NCI-H1417 treated with DMSO at 0.1 percent for 48 hours (cell line): ENCODE measurements around the gene CRISPLD2.
"Not testable (repeated sequence)": the region's sequence is repeated elsewhere in the genome, so short reads cannot be mapped to it uniquely, and the experiment has no call there.

Source experiments
- DNase-seq: peaks from one replicate; lab custom pipeline; 2025; lab: John Stamatoyannopoulos, UW

Gene CRISPLD2

DNA sequence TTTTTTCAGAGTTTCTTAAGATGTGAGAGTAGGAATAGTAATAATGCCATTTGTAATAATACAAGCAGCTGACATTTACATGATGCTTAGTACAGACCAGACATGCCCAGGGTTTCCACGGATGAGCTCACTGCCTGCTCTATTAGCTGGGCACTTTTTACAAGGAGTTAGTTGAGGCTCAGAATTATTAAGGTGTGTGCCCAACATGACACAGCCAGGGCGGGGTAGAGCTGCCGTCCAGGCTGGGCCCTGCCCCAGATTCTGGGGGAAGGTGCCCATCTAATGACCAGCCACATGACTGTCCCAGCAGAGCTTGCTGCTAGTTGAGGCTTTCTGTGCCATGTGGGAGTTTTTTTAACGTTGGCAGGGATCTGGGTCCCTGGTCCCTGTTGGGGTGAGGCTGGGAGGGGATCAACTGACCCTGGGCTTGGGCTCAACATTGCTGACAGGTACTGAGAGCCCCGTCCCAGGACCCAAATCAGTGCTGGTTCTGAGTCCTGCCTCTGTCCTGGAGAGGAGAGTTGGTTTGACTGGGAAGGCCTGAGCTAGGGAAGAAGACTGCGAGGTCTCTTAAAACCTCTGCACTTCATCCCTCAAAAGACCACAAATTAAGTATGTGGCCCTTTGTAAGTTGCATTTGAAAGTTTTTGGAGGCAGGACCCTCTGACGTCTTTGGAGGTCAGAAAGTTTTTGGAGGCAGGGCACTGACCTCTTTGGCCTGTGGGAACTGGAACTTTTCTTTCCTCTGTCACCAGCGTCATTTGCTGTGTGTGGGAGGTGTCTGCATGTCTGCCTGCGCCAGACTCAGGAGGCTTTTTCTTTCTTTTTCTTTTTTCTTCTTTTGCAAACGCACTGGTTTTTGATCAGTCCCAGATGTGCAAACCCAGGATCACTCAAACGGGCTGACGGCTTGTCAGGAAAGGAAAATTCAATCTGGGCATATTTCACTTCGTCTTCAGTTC is 2.2 kb downstream of the CRISPLD2 start:
- no peak for DNase-seq

DNA sequence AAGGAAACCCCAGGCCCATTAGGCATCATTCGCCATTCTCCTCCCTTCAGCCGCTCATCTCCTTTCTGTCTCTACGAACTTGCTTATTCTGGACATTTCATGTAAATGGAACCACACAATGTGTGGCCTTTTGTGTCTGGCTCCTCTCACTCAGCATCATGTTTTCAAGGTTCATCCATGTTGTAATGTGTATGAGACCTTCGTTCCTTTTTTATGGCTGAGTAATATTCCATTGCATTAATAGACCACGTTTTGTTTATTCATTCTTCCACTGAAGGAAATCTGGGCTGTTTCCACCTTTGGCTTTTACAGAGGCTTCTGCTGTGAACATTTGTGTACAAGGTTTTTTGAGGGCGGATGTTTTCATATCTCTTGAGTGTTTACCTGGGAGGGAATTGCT is 3.2 kb downstream of the CRISPLD2 start:
- DNase-seq: no peak

DNA sequence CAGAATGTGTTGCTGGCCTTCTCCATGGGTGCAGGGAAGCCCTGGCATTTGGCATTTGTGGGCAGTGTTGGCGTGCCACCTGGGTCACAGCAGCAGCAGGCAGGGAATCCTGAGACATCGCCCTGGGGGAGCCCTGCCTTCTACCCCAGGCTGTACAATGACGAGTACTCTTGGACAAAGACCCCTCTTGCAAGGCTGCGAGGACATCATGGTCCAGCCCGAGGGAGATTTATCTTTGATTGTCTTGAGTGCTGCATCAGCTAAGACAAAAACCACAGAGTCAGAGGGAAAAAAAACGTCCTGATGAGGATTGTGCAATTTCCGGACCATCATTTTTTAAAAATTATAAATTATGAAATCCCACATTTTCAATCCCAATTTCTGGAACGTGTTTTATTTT is 3.7 kb downstream of the CRISPLD2 start:
- DNase-seq: no peak

DNA sequence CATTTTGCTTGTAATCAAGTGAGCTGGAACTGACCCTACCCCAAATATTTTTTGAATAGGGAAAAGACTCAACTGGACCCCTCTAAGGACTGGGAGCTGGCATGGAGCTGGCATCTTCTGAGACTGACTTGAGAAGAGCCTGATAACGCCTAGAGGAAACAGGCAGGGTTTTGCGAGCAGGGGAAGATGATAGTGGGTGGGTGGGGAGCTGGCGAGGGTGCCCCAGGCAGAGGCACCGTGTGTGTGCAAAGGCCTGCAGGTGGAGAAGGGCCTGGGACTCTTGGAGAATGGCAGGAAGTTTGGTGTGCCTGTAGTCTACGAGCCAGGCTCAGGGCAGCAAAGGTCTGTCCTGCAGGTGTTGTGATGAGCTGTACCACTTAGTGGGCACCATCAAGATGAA is 4.1 kb downstream of the CRISPLD2 start:
- no peak for DNase-seq

DNA sequence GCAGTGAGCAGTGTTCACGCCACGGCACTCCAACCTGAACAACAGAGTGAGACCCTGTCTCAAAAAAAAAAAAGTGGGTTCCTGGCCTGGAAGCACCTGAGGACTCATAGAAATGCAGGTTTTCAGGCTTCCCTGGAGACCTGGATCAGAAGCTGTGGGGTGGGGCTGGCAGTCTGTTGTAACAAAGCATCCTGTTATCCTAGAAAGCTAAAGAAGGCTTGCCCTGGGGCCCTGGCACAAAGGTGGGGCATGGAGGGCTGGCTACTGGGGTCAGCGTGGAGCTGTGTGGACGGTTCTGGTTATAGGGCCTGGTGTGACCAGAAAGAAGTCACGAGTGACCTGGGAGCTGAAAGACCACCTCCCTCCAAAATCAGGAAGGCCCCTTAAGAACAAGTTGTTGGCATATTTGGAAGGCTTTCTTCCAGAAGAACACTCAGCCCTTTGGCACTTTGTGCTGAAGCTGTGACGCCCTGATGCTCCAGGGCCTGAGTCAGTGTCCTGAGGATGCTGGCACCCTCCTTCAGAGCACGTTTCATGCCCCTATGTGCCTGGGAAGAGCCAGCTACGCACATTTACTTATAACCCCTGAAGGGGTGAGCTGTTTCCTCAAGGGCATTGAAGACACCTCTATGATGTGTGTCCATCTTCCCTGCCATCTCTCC is 6.2 kb downstream of the CRISPLD2 start:
- DNase-seq: no peak

DNA sequence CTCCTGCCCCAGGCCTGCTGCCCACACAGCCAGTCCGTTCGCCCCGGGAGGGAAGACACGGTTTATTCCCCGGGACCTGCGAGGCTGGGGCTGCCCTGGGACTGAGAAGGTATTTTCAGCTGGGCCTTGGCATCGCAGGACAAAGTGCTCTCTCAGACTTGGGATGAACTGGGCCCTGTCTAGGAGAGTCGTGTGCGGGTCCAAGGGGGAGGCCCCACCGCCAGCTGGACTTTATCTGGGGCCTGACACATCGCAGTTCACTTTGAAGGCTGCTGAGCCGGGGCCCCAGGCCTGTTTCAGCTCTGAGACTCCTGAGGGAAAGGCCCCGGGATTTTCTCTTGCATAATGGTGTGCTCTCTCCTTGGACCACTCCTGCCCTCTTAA is 6.8 kb downstream of the CRISPLD2 start:
- no peak for DNase-seq

DNA sequence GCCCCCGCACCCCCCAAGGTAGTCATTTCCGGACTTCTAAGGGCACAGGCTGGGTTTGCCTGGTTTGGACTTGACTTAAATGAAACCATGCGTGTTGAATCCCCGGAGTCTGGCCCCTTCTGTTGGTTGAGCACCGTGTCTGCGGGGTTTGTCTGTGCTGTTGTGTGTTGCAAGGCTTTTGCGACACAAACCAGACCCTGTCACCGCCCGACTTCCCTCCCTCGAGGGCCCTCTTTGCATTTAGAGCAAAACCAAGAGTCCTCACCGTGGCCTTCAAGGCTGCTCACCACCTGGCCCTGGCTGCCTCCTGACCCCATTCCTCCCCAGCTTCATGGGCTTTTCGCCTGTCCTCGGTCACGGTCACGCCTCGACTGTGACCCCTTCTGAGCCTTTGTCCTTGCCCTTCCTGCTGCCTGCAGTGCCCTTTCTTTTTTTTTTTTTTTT is 7.4 kb downstream of the CRISPLD2 start:
- no peak for DNase-seq

DNA sequence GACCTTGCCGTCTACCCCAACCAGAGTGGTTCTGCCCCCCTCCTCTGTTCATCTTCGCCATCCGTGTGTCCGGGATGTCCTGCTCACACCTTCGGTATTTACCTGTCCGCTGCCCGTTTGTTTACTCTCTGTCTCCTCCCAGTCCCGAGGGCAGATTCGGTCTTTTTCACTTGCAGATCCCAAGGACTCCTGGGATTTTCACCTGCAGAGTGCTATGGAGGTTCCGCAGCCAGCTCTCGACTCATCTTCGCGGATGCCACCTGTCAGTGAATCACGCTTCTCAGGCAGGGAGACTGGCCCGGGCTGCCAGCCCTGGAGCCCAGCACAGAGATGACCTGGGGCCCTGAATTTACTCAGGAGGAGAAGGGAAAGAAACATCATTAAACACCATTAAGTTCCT is 8.1 kb downstream of the CRISPLD2 start:
- DNase-seq: no peak

DNA sequence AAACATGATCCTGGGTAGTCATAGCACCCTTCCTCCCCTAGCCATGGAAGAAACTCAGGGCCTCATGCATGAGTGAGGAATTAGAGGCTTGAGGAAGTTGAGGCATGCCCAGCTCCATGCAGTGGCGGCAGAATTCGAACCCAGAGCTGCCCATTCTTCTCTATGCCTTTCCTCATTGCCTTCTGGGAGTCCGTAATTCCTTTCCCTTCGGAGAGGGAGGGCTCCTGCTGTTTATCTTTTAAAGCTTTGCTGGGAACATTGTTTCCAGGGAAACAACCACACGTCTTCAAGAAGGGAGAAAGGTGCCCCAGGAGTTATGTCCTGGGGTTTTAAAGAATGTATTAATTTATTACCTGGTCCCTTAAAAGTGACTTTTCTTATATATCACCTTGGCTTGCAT is 8.5 kb downstream of the CRISPLD2 start:
- no peak for DNase-seq

DNA sequence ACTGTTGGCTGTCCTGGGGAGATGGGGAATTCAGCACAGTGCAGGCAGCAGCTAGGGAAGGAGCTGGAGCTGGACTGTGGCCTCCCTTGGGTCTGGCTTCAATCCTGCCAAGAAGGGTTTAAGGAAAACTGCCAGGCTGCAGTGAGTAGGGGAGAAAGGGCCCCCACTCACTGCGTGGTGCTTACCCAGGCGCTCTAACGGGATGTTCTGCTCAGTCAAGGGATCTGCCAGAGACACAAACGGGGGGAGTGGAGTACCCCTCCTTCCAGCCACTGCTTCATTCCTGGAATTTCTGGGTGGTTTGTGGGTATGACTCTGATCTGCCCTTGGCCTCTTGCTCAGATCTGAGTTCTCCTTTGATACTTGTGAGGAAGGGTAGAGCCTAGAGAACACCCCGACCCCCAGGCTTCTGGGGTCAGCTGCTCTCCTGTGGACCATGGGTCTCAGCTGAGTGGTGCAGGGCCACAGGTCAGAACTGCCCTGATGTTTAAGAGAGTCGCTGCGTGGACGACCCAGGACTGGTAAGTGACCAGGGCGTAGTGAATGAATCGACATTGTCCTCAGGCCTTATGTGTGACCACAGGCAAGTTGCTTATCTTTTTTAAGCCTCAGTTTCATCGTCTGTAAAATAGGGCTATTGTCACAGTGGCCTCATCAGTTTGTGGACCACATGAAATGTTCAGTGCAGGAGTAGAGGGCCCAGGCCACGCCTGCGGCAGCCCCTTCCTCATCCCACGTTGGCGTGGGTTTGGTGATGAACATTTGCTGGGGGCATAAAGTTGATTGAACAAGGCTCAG is 9.6 kb downstream of the CRISPLD2 start:
- DNase-seq: no peak

DNA sequence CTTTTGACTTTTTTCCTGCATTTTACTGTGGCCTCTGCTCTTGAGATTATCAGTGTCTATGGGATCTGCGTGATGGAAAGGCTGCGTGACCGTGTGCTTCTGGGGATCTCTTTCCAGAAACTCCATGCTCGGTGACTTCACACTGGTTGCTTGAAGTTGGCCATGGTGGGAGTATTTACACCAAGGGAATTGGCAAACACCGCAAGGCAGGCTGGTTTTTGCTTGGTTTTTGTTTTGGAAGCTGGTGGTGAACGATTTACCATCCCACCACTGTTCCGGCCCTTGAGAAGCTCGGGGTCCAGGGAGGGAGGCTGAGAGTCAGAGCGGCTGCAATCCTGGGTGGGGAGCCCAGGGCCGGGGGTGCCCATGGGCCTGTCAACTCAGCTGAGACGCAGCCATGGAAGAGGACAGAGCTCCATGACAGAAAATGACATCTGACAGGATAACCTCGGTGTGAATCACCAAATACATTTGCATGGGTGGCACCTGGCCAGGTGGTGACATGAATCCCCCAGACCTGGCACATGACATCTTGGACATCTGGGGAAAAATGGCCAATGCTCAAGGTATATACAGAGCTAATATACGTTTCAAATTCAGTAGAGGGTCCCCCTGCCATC is 11.1 kb downstream of the CRISPLD2 start:
- DNase-seq: no peak

DNA sequence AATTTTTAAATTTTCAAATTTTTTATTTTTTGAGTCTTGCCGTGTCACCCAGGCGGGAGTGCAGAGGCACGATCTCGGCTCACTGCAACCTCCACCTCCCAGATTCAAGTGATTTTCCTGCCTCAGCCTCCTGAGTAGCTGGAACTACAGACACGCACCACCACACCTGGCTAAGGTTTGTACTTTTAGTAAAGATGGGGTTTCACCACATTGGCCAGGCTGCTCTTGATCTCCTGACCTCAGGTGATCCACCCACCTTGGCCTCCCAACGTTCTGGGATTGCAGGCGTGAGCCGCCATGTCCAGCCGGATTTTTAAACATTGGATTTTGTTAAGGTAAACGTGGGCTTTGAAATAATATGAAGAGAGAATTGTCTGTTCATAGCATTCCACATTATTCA is 11.9 kb downstream of the CRISPLD2 start:
- DNase-seq: not testable (repeated sequence)

DNA sequence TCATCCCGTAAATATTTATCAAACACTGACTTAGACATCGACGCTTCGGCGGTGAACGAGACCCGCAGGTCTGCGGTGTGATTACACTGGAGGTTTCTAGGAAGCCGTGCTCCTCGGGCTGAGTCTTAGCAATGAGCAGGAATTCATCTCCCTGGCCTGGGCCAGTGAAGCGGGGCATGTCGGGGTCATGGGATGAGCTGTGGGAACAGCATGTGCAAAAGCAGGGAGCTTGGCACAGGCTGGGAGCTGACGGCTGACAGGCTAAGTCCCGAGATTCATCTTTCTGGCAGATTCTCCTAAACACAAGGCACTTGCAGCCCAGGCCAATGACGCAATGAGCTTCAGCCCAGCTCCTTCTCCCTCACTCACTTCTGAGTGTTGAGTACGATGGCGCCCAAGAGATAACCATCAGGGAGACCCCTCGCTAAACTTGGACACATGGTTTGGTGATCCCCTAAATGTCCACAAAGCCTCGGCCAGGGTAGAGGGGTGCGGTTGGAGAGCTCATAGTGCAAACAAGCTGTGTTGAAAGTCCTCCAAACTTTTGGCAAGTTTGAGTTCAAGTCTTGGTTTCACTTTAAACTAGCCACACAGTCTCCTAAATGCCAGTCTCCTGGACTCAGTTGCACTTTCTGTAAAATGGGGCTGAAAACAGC is 12.8 kb downstream of the CRISPLD2 start:
- DNase-seq: no peak

DNA sequence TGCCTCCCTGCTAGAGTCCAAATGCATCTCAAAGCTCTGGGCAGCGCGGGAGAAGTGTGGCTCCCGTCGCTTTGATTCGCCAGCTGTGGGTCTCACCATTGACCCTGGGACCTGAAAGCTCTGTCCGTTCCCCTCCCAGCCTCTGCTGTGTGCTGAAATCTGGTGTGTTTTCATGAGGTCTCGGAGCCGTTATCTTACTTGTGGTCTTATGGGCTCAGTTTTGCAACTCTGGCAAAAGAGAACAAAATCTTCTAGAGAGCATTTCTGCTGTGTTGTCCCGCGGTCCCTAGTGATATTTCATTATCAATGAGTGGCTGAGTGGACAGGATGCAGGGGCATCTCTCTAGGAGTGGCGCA is 13.3 kb downstream of the CRISPLD2 start:
- no peak for DNase-seq

DNA sequence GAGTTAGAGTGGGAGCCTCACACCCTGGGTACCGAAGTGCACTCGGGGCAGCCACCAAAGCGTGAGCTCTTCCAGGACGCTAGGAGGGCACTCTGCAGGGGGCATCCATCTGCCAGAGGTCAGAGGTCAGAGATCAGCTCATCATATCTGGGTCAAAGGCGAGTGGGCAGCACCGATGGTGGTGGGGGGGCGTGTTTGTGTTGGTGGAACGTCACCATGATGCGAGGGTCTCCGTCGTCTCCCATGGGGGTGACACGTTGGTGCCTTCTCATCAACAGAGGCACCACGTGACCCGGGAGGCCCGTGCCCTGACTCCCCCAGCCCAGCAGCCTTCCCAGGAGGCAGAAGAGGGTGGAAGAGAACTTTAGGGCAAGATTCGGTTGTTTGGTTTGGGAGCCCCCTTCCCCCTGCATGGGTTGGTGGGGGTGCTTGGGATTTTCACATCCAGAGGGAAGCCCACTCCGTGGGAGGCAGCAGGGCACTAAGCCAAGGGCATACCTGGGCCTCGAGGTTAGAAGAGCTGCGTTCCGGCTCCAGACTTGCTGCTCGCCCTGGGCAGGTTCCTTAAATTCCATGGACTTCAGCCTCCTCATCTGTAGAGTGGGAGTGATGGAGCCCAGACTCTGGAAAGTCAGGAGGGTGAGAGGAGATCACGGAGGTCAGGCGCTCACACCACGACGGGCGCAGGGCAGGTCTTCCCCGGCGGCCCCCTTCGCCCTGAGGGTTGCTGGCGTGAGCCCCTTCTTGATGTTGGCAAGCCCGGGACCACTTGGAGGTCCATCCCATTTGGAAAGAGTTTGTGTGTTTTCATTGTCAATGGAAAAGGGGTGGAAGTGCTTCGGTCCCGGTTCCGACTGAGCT is 14.0 kb downstream of the CRISPLD2 start:
- DNase-seq: no peak

DNA sequence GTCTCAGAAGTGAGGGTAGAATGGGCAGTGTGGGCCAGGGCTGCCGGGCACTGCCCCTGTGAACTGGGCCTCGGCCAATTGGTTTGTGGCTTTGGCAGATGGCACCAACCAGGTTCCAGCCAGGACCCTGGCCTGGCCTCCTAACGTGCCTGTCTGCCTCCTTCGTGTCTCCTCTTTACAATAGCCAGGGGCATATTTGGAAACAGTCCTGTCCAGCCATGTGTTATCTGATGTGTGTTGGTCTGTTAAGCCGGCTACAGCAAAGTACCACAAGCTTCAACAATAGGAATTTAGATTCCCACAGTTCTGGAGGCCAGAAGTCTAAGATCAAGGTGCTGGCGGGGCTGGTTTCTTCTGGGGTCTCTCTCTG is 14.6 kb downstream of the CRISPLD2 start:
- no peak for DNase-seq

DNA sequence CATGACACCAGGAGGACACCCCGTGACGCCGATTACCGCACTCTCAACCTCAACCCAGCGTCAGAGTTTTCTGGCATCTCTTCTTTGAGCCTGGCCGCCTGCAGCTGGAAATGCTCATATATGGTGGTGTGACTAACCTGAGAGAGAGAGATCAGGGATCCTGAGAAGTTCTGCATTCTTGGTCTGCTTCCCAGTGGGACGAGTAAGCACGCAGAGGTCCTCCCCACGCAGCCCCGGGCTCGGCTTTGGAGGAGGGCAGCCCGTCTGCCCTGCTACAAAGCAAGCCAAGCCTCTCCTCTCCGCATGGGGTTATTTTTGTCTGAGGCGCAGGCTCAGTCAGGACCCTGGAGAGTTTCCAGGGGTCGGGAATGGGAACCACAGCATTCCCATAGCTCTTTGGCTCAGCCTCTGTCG is 16.5 kb downstream of the CRISPLD2 start:
- DNase-seq: no peak

DNA sequence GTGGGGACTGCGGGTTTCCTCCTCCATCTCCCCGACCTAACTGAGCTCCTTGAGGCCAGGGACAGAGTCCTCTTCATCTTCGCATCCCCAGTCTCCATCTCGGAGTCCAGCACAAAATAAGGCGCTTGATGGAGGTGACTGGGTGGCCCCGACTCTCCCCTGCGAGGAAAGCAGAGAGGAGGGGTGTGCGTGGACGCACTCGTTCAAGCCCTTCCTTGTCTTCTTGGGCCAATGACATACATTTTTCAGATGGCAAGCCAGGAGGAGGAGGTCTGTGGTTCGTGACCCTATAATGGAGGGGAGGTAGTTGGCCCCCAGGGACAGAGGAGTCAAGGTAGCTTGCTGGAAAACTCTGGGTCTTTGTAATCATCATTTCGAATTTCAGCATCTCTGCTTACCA is 17.2 kb downstream of the CRISPLD2 start:
- no peak for DNase-seq

DNA sequence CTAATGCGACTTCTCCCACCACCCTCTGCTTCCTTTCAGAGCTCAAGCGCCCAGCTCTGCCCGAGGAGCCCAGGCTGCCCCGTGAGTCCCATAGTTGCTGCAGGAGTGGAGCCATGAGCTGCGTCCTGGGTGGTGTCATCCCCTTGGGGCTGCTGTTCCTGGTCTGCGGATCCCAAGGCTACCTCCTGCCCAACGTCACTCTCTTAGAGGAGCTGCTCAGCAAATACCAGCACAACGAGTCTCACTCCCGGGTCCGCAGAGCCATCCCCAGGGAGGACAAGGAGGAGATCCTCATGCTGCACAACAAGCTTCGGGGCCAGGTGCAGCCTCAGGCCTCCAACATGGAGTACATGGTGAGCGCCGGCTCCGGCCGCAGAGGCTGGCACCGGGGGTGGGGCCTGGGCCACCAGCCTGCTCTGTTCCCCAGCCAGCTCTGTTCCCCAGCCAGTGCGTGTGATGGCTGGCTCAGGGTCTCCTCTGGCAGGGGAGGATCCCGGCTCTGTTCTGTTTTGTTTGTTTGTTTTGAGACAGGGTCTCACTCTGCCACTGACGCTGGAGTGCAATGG is 18.7 kb downstream of the CRISPLD2 start:
- DNase-seq: no peak

DNA sequence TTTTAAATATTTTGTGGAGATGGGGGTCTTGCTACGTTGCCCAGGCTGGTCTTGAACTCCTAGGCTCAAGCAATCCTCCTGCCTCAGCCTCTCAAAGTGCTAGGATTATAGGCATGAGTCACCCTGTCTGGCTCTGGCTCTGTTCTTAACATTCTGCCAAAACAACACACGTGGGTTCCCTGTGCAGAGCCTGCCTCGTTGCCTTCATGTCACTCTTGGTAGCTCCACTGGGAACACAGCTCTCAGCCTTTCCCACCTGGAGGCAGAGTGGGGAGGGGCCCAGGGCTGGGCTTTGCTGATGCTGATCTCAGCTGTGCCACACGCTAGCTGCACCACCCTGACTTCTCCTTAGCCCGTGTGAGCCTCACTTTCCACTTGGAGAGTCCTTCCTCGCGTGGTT is 19.3 kb downstream of the CRISPLD2 start:
- DNase-seq: no peak
